Ovary (tissue), 3 donors: ENCODE data around the gene CYP19A1.

Experiments
- EP300 ChIP-seq: sonication (generic); formaldehyde crosslinking; IDR thresholded peaks from one replicate; pipeline ENCODE4 v1.6.1; 2017; ENCODE audit warnings: antibody characterized with exemption
- POLR2A ChIP-seq: fragments of 450-650 bp; IDR thresholded peaks from one replicate; pipeline ENCODE4 v1.6.1; 2017; ENCODE audit warnings: antibody characterized with exemption, mild to moderate bottlenecking, moderate library complexity
- TF ChIP-seq, protein P1 (sequence below), 3 donors: fragments of 450-650 bp in 2 of 3; fragments of 200-600 bp in 1 of 3; IDR thresholded peaks; one replicate each; pipeline versions ENCODE4 v1.5.1 to v1.8.0; 2016 to 2022; ENCODE audit warnings: antibody characterized with exemption in 3 of 3, mild to moderate bottlenecking in 1 of 3
- donor health status: DM: no; HTN: no; CAD: no.

DNA sequence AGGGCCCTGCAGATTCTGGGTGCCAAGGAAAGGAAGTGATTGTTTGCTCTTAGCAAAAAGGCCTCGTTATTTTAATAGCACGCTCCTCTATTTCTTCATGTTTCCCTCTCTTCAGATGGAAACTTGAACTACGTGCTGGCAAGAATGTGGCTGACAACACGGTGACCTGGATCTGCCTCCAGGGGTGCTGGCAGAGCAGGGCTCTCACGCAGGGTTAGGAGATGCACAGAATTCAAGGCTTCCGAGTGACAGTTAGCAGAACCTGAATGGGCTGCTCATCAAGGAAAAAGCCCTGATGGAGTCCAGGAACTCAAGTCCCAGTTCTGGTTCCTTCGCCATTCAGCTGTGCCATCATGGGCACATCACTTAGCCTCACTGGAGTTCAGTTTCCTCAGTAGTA lies 22.7 kb downstream of the CYP19A1 start:
- TF ChIP-seq POLR2A, result no peak
- TF ChIP-seq, protein P1, sequence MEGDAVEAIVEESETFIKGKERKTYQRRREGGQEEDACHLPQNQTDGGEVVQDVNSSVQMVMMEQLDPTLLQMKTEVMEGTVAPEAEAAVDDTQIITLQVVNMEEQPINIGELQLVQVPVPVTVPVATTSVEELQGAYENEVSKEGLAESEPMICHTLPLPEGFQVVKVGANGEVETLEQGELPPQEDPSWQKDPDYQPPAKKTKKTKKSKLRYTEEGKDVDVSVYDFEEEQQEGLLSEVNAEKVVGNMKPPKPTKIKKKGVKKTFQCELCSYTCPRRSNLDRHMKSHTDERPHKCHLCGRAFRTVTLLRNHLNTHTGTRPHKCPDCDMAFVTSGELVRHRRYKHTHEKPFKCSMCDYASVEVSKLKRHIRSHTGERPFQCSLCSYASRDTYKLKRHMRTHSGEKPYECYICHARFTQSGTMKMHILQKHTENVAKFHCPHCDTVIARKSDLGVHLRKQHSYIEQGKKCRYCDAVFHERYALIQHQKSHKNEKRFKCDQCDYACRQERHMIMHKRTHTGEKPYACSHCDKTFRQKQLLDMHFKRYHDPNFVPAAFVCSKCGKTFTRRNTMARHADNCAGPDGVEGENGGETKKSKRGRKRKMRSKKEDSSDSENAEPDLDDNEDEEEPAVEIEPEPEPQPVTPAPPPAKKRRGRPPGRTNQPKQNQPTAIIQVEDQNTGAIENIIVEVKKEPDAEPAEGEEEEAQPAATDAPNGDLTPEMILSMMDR (IDR thresholded peaks at IDR 0.05), result no peak
- no peak for TF ChIP-seq EP300
